PC-3 (cell line): Measurements from ENCODE around the gene ERFL.

Experiments used
- CTCF ChIP-seq: fragments of 300-600 bp; sonication (generic); conservative IDR thresholded peaks from 2 replicates; pipeline ENCODE4 v1.5.1; 2017; ENCODE audit warnings: antibody characterized with exemption, low read depth, mild to moderate bottlenecking, low read length
- EZH2 ChIP-seq: fragments of 300-600 bp; sonication (generic); IDR thresholded peaks from one replicate; pipeline ENCODE4 v1.6.1; 2017; ENCODE audit warnings: antibody characterized with exemption, mild to moderate bottlenecking, low read length; ENCODE audit not compliant: unreplicated experiment
- EZH2phosphoT487 ChIP-seq: fragments of 300-600 bp; sonication (generic); IDR thresholded peaks from 2 replicates; pipeline ENCODE4 v1.6.1; 2018; ENCODE audit warnings: mild to moderate bottlenecking, antibody characterized with exemption, low read length, borderline replicate concordance

GRCh38 chr19:41882568-41883462 is 45.4 kb downstream of the ERFL start, which contains the start of gene ARHGEF1:
- TF ChIP-seq CTCF (no peak), EZH2 (no peak), EZH2phosphoT487 (no peak)
